GM10248 (cell line): ENCODE results near the gene COPZ2.

Experiments used
- CTCF ChIA-PET: fragments of 300-600 bp; sonication (Branson Sonifier 250); formaldehyde crosslinking; extraction: SDS; loops from one replicate; lab custom pipeline; 2021; ENCODE audit warnings: antibody characterized with exemption; lab: Yijun Ruan, JAX
- POLR2A ChIA-PET: fragments of 350-650 bp; sonication (Branson Sonifier 250); formaldehyde crosslinking; extraction: SDS; loops from one replicate; lab custom pipeline; 2020; ENCODE audit warnings: antibody characterized with exemption; lab: Yijun Ruan, JAX
- DNase-seq: peaks from one replicate; pipeline ENCODE4 v3.0.0; 2012; ENCODE audit errors: extremely low spot score
- CTCF ChIP-seq: IDR thresholded peaks from 2 replicates; pipeline ENCODE4 v1.5.1; 2012; ENCODE audit warnings: mild to moderate bottlenecking, low read depth; ENCODE audit errors: extremely low read depth, missing control alignments, control extremely low read depth

Gene COPZ2

GRCh38 chr17:48012654-48013053 lies 24.9 kb downstream of the COPZ2 start:
- ChIA-PET POLR2A (interaction anchor here (0.7 kb wide), 1 partner anchor 169 kb away, joined by 3 read pairs; no protein-coding TSS in a partner anchor), CTCF (interaction anchor here (1.1 to 14.2 kb wide), 6 partner anchors 13 to 170 kb away, joined by 3 to 305 read pairs (median 50); partner anchors contain the start of genes CDK5RAP3 and SCRN2)
- no peak for DNase-seq
- no peak for TF ChIP-seq CTCF

- TF ChIP-seq CTCF, result no peak
- ChIA-PET CTCF (interaction anchor here (0.9 to 14.2 kb wide), 8 partner anchors 8 to 68 kb away, joined by 3 to 305 read pairs (median 11); partner anchors contain the start of gene CDK5RAP3), POLR2A (interaction anchor here (0.7 kb wide), 1 partner anchor 168 kb away, joined by 3 read pairs; no protein-coding TSS in a partner anchor)
- DNase-seq, result peak; percentile 89
Observed at GRCh38 chr17:48012151-48012520, 25.5 kb downstream of the COPZ2 start.

GRCh38 chr17:48011405-48012150 lies 26.0 kb downstream of the COPZ2 start:
- peak; percentile 73 for DNase-seq
- ChIA-PET POLR2A (interaction anchor here (0.7 to 1.0 kb wide), 2 partner anchors 41 to 168 kb away, joined by 3 read pairs; partner anchors contain the start of gene CDK5RAP3), CTCF (interaction anchor here (0.9 to 14.2 kb wide), 11 partner anchors 9 to 69 kb away, joined by 3 to 305 read pairs (median 6); partner anchors contain the start of gene CDK5RAP3)
- peak; percentile 66 for TF ChIP-seq CTCF

GRCh38 chr17:48010193-48010592 lies 27.4 kb downstream of the COPZ2 start:
- no peak for TF ChIP-seq CTCF
- CTCF ChIA-PET, result interaction anchor here (0.9 to 14.2 kb wide), 8 partner anchors 8 to 63 kb away, joined by 3 to 305 read pairs (median 14); partner anchors contain the start of gene CDK5RAP3
- DNase-seq, result no peak
- POLR2A ChIA-PET, result interaction anchor here (1.0 kb wide), 1 partner anchor 39 kb away, joined by 3 read pairs; the partner anchor contains the start of gene CDK5RAP3

GRCh38 chr17:48006936-48007709 lies 30.5 kb downstream of the COPZ2 start:
- DNase-seq, result no peak
- ChIA-PET CTCF (interaction anchor here (1.2 to 1.6 kb wide), 4 partner anchors 11 to 35 kb away, joined by 3 to 9 read pairs (median 4); partner anchors contain the start of gene CDK5RAP3), POLR2A (no interaction called here)
- TF ChIP-seq CTCF, result no peak

- POLR2A ChIA-PET, result interaction anchor here (0.6 kb wide), 2 partner anchors 26 to 42 kb away, joined by 4 read pairs; no protein-coding TSS in a partner anchor
- no peak for TF ChIP-seq CTCF
Observed at GRCh38 chr17:48004983-48005382, 32.6 kb downstream of the COPZ2 start.

More at GRCh38 chr17:48004983-48005382, 32.6 kb downstream of the COPZ2 start:
- DNase-seq, result no peak
- CTCF ChIA-PET, result interaction anchor here (1.2 to 14.8 kb wide), 7 partner anchors 9 to 61 kb away, joined by 3 to 143 read pairs (median 5); partner anchors contain the start of gene CDK5RAP3
